BE2C (cell line): ENCODE measurements around the gene NR5A1.

Experiments
- DNase-seq: peaks from one replicate; pipeline ENCODE4 v3.0.0-alpha.2; 2020
- H3K27me3 ChIP-seq: fragments of 250-450 bp; sonication (Bioruptor Pico); 2 replicates; pipeline ENCODE4 v1.5.1; 2020; ENCODE audit warnings: mild to moderate bottlenecking
- H3K36me3 ChIP-seq: fragments of 250-450 bp; sonication (Bioruptor Pico); 2 replicates; pipeline ENCODE4 v1.5.1; 2020; ENCODE audit warnings: mild to moderate bottlenecking
- H3K4me1 ChIP-seq: fragments of 250-450 bp; sonication (Bioruptor Pico); 2 replicates; pipeline ENCODE4 v1.5.1; 2020
- H3K4me3 ChIP-seq: 2 replicates; pipeline ENCODE4 v1.5.1; 2011; ENCODE audit warnings: low read depth, low read length
- H3K9me3 ChIP-seq: fragments of 250-450 bp; sonication (Bioruptor Pico); 2 replicates; pipeline ENCODE4 v1.5.1; 2020
- TF ChIP-seq, protein P1 (sequence below): IDR thresholded peaks from 2 replicates; pipeline ENCODE4 v1.5.1; 2012; ENCODE audit warnings: mild to moderate bottlenecking, low read depth, low read length

NR5A1 gene

DNA sequence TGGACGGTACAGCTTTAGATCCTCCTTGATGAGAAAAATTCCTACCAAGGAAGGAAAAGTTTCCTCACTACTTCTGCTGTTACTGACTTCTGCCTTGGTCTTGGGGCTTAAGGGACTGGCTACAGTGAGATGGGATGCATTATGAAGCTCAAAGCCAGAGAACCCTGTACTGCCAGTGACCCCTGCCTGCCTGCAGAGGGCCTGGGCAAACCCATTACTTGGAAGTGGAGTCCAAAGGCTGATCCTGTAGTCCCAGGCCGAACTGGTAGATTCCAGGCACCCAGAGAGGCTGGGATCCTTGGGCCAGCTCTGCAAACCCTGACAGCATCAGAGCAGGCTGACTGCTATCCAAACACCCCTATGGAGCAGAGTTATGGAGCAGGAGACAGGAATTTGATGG, 25.7 kb upstream of the NR5A1 start:
- Histone ChIP-seq H3K4me3 (no peak overlapping the region), H3K36me3 (no peaks in the 10 kb centered on the region), H3K9me3 (no peaks in the 10 kb centered on the region), H3K4me1 (no peaks in the 10 kb centered on the region), H3K27me3 (no peaks in the 10 kb centered on the region)
- TF ChIP-seq, protein P1, sequence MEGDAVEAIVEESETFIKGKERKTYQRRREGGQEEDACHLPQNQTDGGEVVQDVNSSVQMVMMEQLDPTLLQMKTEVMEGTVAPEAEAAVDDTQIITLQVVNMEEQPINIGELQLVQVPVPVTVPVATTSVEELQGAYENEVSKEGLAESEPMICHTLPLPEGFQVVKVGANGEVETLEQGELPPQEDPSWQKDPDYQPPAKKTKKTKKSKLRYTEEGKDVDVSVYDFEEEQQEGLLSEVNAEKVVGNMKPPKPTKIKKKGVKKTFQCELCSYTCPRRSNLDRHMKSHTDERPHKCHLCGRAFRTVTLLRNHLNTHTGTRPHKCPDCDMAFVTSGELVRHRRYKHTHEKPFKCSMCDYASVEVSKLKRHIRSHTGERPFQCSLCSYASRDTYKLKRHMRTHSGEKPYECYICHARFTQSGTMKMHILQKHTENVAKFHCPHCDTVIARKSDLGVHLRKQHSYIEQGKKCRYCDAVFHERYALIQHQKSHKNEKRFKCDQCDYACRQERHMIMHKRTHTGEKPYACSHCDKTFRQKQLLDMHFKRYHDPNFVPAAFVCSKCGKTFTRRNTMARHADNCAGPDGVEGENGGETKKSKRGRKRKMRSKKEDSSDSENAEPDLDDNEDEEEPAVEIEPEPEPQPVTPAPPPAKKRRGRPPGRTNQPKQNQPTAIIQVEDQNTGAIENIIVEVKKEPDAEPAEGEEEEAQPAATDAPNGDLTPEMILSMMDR: peak; percentile 18; the same call in 1 of the 2 replicates
- no peak for DNase-seq

DNA sequence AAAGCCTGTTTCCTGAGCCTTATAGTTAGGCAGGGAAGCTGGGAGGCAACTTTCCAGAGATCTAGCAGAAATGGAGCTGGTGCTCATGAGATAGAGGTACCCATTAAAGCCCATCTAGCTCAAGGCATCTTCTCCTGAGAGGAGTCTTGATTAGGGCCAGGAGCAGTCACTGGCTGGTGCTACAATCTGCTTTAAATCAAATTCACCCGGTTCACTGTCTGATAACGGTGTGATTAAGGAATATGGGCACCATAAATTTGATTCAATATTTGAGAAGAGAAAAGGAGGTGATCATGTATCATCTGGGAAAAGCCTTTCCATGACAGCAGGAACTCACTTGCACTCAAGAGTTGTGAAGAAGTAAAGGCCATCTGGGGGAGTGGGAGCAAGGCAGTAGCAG, 23.9 kb upstream of the NR5A1 start:
- no peak for DNase-seq
- no peaks in the 10 kb centered on the region for H3K27me3 ChIP-seq
- no peak overlapping the region for H3K4me3 ChIP-seq
- no peaks in the 10 kb centered on the region for H3K4me1 ChIP-seq
- TF ChIP-seq, protein P1: no peak
- H3K36me3 ChIP-seq: no peaks in the 10 kb centered on the region
- H3K9me3 ChIP-seq: no peaks in the 10 kb centered on the region

DNA sequence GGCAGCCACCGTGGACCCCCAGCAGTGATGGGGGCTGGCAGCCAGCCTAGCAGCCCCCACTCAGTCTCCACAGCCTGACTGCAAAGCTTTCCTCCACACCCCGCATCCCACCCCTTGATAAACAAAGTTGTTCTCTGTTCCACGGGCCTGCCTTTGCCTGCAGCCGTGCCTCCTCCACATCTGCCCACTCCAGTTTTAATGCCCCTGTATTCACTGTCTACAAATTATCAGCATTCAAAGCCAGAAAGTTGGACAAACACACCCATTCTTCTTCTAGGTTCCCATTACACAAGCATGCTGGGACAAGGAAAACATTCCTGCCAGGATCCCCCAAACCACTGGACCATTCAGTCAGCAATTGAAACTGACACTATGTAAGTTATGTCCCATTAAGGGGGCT, 23.0 kb upstream of the NR5A1 start:
- no peaks in the 10 kb centered on the region for H3K36me3 ChIP-seq
- DNase-seq: no peak
- no peak overlapping the region for H3K4me3 ChIP-seq
- TF ChIP-seq, protein P1: no peak
- no peaks in the 10 kb centered on the region for H3K4me1 ChIP-seq
- no peaks in the 10 kb centered on the region for H3K9me3 ChIP-seq
- H3K27me3 ChIP-seq: no peaks in the 10 kb centered on the region

DNA sequence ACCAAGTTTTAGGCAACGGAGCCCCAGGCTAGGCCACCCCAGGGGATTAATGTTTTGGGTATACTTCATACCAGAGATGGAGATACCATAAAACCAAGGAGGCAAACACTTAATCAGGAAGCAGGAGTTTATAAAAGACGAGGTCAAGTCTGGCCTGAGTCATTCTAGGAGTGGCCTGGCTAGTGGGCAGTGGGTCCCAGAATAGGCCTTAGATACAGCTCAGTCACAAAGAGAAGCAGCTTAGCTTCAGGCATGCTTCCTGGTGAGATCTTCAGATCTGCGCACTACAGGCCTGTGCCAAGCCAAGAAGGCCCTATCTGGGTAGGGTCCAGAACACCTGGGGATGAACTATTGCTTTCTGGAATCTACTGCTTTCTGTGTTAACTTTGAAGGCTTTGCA, 20.6 kb upstream of the NR5A1 start:
- no peak for DNase-seq
- Histone ChIP-seq H3K4me3 (no peak overlapping the region), H3K9me3 (no peaks in the 10 kb centered on the region), H3K4me1 (no peaks in the 10 kb centered on the region), H3K36me3 (no peaks in the 10 kb centered on the region), H3K27me3 (no peaks in the 10 kb centered on the region)
- TF ChIP-seq, protein P1: no peak

DNA sequence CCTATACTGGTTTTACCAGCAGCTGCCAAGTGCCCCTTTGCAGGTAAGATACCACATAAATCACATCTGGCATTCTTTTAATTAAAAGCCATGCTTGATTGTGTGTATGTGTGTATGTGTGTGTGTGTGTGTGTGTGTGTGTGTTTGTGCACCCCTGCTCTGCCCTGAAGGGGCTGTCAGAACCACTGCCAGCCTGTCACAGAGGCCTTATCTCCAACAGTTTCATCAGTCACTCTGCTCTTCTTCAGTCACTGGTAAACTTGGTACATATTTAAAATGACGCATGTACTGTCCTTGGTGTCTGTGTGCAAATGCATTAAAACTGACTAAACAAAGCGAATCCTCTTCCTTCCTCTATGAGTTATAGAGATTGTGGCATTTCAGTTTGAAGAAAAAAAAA, 19.0 kb upstream of the NR5A1 start:
- TF ChIP-seq, protein P1: no peak
- DNase-seq: no peak
- H3K36me3 ChIP-seq: no peaks in the 10 kb centered on the region

DNA sequence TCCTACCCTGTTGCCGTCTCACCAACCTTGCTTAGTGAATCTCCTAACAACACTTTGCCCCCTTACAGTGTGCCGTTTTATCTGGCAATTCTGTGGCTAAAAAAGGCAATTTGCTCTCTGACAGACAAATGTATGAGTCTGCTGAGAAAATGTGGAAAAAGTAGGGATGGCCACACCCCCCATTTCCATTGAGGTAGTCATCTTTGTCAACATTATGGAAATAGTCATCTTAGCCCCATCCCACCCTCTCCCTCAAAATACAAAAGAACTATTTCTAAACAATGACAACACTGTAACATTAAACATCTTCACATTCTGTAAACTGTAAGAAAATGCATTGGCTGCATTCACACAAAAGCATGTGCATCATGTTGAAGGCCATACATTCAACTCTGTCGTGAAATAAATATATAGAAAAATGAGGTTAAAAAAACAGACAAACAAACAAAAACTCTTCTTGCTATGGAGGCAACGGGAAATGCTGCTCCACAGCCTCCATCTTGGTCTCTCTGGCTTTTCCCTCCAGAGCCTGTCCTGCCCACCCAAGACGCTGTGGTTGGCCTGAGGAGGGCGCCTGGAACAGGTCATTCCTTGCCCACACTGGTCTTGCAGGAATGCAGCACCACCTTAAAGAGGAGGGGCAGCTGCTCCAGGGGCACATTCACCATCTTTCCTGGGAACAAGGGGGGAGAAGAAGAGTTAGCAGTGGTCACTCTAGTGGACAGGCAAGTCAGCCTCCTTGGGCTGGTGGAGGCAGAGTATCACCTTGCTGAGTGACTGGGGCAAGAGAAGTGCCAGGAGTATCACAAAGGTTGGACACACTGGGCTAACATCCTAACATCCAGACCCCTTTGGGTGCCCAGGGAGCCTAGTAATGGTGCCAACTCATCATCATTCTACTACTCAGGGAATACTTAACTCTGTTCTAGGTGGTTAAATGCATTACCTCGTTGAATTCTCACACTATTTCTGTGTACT, 15.2 kb upstream of the NR5A1 start:
- H3K9me3 ChIP-seq: no peaks in the 10 kb centered on the region
- no peaks in the 10 kb centered on the region for H3K4me1 ChIP-seq
- H3K36me3 ChIP-seq: no peaks in the 10 kb centered on the region
- TF ChIP-seq, protein P1: no peak
- DNase-seq: no peak
- no peaks in the 10 kb centered on the region for H3K27me3 ChIP-seq
- H3K4me3 ChIP-seq: no peak overlapping the region

More for the DNA sequence above, 19.0 kb upstream of the NR5A1 start:
- H3K4me1 ChIP-seq: no peaks in the 10 kb centered on the region
- no peaks in the 10 kb centered on the region for H3K27me3 ChIP-seq
- no peaks in the 10 kb centered on the region for H3K9me3 ChIP-seq
- no peak overlapping the region for H3K4me3 ChIP-seq
